Measurements from ENCODE around the gene PSMD6.

Gene PSMD6

GRCh38 chr3:64023187-64023860, at the start of gene PSMD6:
Gene PSMD6 (minus strand): TSS chr3:64023494. CDS start chr3:64023419, 75 bp downstream.
- DNase-seq (ENCODE audit: low read depth, low spot score): peak; percentile 86

DNA sequence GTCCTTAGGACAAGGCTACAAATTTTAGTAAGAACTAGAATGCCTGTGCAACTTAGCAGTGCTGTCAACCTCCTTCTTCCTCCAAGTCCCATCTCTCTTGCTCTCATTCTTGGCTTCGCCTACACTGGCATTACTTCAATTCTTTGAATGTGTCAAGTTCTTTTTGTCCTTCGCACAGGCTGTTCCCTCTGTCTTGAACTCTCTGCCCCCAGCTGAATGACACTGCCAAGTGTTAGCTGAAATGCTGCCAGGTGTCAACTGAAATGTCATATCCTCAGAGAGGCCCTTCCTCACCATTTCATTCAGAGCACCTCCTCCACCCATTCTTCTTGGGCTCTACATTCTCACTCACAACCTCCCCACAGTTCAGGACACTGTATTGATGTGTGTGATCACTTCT, 48.8 kb upstream of the PSMD6 start:
- DNase-seq (ENCODE audit: low read depth, low spot score): no peak

GRCh38 chr3:64070704-64071103, 47.4 kb upstream of the PSMD6 start:
- DNase-seq (ENCODE audit: low read depth, low spot score): no peak

DNA sequence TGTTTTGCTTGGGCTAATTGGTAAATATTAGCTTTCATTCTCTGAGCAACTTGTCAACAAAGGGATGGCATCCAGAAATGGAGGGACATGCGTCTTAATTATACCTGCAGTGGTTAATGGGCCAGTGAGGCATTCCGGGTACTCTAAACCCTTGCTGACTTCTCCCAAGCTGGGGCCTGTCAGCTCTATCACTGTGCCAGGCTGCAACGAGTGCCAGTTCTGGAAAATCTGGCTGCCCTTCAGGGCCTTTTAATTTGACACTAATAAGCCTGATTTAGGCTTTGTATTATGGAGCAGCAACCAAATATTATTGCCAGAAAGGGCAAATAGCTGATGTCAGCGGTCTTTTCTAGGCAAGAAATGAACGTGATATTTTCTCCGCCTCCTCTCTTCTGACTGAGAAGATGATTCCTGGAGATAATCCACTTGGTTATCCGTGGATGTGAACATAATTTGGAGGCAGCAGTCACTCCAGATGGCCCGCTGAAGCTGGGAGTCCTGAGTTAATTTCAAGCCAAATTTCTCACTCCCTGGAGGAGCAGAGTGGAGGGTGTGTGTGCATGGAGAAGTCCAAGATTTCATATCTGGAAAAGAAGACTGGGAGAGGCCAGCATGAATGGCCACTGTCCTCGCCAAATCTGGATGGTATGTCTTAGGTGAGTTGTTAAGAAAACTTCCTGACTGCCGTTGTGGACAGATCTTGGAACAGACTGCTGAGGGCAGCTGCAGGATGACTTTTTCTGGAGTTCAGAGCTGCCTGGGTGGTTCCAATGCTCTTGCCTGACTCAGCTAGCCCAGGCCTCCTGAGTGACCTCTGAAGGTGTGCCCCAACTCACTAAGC, 44.4 kb upstream of the PSMD6 start:
- no peak for DNase-seq (ENCODE audit: low read depth, low spot score)

DNA sequence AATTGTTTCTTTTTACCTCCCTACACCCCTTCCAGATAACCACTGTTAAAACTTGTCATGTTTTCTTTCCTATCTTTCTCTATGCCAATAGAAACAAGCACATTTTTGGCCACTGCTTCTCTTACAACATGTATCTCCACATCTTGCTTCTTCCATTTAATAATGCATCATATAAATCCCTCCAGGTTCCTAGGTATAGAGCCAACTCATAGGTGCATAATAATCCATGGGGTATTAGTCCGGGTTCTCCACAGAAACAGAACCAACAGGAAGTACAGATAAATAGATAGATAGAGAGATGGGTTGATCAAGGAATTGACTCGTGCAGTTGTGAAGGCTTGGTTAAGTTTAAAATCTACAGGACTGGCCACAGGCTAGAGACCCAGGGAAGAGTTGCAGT, 41.5 kb upstream of the PSMD6 start:
- DNase-seq (ENCODE audit: low read depth, low spot score): no peak

- no peak for DNase-seq (ENCODE audit: low read depth, low spot score)
Observed at GRCh38 chr3:64063983-64064438, 40.7 kb upstream of the PSMD6 start.

DNA sequence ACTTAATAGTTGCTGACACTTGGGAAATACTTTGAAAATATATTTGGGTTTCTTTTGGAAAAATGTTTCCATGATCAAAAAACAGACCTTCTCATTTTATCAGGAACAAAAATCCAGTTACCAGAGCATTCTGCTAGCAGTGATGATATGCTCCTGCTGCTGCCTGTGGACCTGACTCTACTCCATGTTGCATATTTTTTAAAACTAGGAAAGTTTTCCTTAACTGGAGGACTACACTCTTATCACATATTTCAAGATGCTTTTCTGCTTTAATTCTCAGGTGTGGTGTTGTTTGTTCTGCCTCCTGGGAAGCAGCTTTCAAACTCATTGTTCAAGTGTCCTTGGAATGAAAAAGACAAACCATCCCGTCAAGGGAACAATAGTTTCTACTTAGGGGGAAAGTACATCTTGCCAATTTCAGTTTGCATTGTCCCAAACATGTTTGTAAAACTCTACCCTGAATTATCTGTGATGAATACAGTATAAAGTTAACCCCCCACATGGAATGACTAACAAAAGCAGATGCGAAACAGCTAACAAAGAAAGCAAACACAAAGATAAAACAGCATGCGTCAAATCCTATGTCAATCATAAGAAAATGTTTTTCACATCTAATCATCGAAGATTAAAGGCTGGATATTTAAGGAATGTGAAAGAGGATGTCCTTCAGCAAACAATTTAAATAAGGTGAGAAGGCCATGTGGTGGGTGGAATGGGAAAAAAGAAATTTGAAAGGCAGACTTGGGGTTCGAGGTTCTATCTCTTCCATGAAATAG, 40.1 kb upstream of the PSMD6 start:
- no peak for DNase-seq (ENCODE audit: low read depth, low spot score)

DNA sequence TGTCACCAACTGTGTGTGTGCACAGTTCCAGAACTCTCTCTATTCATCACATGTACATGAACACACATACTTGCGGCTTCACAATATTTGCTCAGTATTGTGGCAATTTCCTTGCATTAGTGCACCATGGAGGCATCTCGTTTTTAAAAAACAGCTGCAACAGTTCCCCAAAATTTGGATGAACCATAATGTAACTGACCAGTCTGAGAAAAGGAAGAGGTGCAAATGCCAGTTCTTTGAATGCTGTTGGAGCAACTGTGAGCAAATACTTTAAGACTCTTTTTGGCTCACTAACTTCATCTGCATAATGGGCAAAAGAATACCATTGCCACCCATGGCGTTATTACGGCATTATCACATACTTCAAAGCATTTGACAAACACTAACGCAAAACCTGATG, 38.3 kb upstream of the PSMD6 start:
- no peak for DNase-seq (ENCODE audit: low read depth, low spot score)

GRCh38 chr3:64059484-64060175, 36.3 kb upstream of the PSMD6 start:
- no peak for DNase-seq (ENCODE audit: low read depth, low spot score)

GRCh38 chr3:64058566-64058965, 35.3 kb upstream of the PSMD6 start:
- DNase-seq (ENCODE audit: low read depth, low spot score): no peak

GRCh38 chr3:64057231-64057630, 33.9 kb upstream of the PSMD6 start:
- no peak for DNase-seq (ENCODE audit: low read depth, low spot score)

DNA sequence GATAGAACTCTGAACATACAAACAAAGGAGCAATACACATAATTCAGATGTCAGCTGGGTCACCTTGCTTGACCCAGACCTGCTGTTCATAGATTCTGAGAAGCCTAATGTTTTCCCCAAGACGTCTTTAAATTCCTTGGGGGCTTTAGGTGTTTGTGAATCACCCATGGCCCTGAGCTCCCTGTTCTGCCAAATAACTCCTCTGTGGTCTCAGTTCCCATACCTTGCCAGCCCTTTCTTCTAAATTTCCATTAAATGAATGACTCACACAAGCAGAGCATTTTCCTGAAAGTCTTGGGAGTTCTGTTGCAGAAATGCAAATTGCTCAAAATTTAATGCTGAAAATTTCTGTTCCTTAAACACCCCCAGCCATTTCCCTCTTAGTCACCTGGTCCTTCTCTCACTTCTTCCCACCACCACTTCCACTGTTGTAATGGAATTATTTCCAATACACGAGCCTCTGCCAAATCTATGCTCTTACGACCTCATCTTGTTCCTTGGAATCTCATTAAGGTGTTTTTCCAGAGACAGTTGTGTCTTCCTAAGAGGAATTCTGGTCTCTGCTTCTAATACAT, 33.4 kb upstream of the PSMD6 start:
- DNase-seq (ENCODE audit: low read depth, low spot score): no peak

DNA sequence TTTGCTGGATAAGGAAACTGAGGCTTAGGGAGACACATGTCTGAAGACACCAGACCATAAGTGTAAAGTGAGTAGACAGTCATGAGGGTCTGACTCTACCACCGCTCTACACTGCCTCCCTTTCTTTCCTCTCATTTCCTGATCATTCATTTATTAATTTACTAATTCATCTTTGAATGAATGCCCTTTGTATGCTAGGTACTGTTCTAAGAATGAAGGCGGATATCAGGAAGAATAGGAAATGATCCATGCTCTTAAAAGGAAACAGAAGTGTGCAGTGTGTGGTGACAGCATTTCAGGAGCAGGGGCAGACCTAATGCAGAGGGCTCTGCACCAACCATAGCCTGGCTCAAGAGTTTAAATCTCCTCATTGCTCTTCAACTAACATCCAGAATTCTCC, 31.8 kb upstream of the PSMD6 start:
- DNase-seq (ENCODE audit: low read depth, low spot score): no peak

DNA sequence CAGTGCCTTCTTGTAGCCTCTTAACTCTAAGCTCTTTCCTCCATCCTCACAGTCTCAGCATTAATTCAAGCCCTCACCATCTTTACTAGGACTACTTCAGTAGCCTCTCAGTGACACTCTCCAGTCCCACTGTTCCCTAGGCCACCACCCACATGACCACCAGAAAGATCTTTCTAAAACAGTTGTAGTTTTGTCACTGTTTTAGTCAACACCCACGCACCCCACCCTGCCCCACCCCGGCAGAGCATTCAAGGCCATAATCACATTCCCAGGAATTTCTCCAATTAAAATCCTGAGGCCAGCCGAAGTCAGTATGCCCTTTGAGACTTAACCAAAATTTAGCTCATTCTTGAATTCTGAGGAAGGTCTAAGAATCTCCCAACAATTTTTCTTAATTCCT, 31.2 kb upstream of the PSMD6 start:
- no peak for DNase-seq (ENCODE audit: low read depth, low spot score)

DNA sequence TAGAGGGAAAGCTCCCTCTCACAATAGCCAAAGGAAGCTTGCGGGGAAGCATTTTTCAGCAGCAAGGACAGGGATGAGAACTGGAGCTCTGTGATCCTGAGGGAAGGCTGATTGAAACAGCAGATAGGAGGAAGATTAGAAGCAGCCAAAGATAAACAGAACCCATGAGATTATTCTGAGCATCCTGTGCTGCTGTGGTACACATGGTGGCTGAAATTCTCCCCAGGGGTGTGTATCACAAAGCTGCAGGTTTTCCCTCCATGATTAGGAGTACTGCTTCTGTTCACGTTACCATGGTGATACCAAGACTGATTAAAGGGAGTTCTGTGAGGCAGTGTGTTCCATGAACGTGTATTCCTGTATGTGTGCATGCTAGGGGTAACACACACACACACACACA, 30.3 kb upstream of the PSMD6 start:
- no peak for DNase-seq (ENCODE audit: low read depth, low spot score)

GRCh38 chr3:64053117-64053516, 29.8 kb upstream of the PSMD6 start:
- no peak for DNase-seq (ENCODE audit: low read depth, low spot score)

DNA sequence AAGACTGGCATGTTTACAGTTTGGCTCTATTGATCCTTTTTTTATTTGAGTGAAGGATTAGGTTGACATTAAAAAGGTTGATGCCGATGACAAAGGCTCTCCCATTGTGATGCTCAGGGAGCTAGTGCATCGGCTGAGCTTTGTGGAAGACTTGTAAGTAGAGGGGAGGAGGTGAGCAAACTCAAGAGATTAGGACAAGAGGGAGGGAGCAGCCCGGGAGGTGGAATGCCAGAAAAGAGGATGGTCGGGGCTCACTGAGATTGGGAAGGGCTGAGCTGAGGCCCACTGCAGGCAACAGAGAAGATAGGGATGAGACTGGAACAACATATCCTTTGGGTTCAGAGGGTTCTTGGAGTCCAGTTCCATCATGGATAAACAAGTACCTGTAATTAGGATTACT, 26.5 kb upstream of the PSMD6 start:
- DNase-seq (ENCODE audit: low read depth, low spot score): no peak

DNA sequence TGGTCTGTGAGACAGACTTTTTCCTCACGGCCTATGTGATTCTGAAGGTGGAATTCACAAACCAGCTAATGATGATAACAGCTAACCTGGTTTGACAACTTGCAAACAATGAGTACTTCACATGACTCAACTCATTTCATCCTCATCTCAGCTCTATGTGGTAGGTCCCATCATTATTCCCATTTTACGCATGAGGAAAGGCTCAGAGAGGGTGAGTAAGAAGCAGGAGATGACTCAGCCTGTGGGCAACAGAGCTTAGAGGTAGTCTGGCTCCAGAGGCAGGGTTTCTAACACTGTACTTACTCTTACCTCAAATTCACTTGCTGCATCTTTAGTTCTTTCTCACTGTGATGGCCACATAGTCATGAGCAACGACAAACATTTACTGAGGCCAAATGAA, 25.8 kb upstream of the PSMD6 start:
- no peak for DNase-seq (ENCODE audit: low read depth, low spot score)

GRCh38 chr3:64048631-64049061, 25.4 kb upstream of the PSMD6 start:
- DNase-seq (ENCODE audit: low read depth, low spot score): no peak

- no peak for DNase-seq (ENCODE audit: low read depth, low spot score)
Observed at GRCh38 chr3:64047787-64048186, 24.5 kb upstream of the PSMD6 start.

GRCh38 chr3:64046996-64047594, 23.8 kb upstream of the PSMD6 start:
- no peak for DNase-seq (ENCODE audit: low read depth, low spot score)
